DMS53 treated with DMSO at 0.1 percent for 48 hours (cell line): ENCODE measurements around the gene MCOLN3.
A peak's percentile ranks its signal among the peaks of the same experiment; 100 is the strongest.
"Not testable (repeated sequence)": the region's sequence is repeated elsewhere in the genome, so short reads cannot be mapped to it uniquely, and the experiment has no call there.

Experiments used
- DNase-seq: peaks from one replicate; lab custom pipeline; 2025; ENCODE audit not compliant: unreplicated experiment; lab: John Stamatoyannopoulos, UW

MCOLN3 gene

GRCh38 chr1:85049735-85050166, 1.5 kb upstream of the MCOLN3 start:
- no peak for DNase-seq

- peak; percentile 32 for DNase-seq
These were observed 616 bp downstream of the MCOLN3 start for GRCh38 chr1:85047472-85048295.

- no peak for DNase-seq
These were observed 1.2 kb downstream of the MCOLN3 start for GRCh38 chr1:85047144-85047471.

- DNase-seq = no peak
These were observed 5.9 kb downstream of the MCOLN3 start for GRCh38 chr1:85042413-85042812.

GRCh38 chr1:85041793-85042192, 6.5 kb downstream of the MCOLN3 start:
- no peak for DNase-seq

GRCh38 chr1:85033221-85033620, 15.1 kb downstream of the MCOLN3 start:
- DNase-seq = no peak

- no peak for DNase-seq
These were observed 17.8 kb downstream of the MCOLN3 start for GRCh38 chr1:85030536-85030935.

GRCh38 chr1:85028151-85028550, 20.1 kb downstream of the MCOLN3 start:
- no peak for DNase-seq

- DNase-seq = no peak
These were observed 20.9 kb downstream of the MCOLN3 start for GRCh38 chr1:85027242-85027983.

GRCh38 chr1:85025940-85026339, 22.4 kb downstream of the MCOLN3 start:
- no peak for DNase-seq

GRCh38 chr1:85024736-85025135, 23.6 kb downstream of the MCOLN3 start:
- DNase-seq = no peak

GRCh38 chr1:85022700-85023099, 25.6 kb downstream of the MCOLN3 start:
- DNase-seq = no peak

- DNase-seq = no peak
These were observed 28.3 kb downstream of the MCOLN3 start for GRCh38 chr1:85019994-85020393.

GRCh38 chr1:85015826-85016225, 32.5 kb downstream of the MCOLN3 start:
- no peak for DNase-seq

- not testable (repeated sequence) for DNase-seq
These were observed 42.7 kb downstream of the MCOLN3 start for GRCh38 chr1:85005641-85006040.

GRCh38 chr1:85001742-85002141, 46.6 kb downstream of the MCOLN3 start:
- no peak for DNase-seq

- DNase-seq = no peak
These were observed 49.5 kb downstream of the MCOLN3 start for GRCh38 chr1:84998642-84999280.

GRCh38 chr1:84997667-84998600, 50.4 kb downstream of the MCOLN3 start:
- DNase-seq = peak; percentile 35

GRCh38 chr1:84996846-84997666, 51.2 kb downstream of the MCOLN3 start, which contains the start of gene MCOLN2:
MCOLN2 (minus strand) TSS chr1:84997113; CDS start chr1:84996872, 241 bp downstream.
- DNase-seq = peak; percentile 60
